ENCODE results near the gene ZNF564.
A peak's percentile ranks its signal among the peaks of the same experiment; 100 is the strongest.
"Not testable (repeated sequence)": the region's sequence is repeated elsewhere in the genome, so short reads cannot be mapped to it uniquely, and the experiment has no call there.

Gene ZNF564

GRCh38 chr19:12545267-12545666 lies 6.0 kb downstream of the ZNF564 start:
- no peak for DNase-seq
- CTCF ChIA-PET, result no interaction called here
- Mint-ChIP-seq H3K27ac (no peak overlapping the region), H3K27me3 (no peaks in the 10 kb centered on the region), H3K9me3 (peaks cover 39% of the 10 kb centered on the region), H3K4me3 (no peak overlapping the region), H3K36me3 (peaks cover 75% of the 10 kb centered on the region), H3K4me1 (peaks cover 26% of the 10 kb centered on the region)

- CTCF ChIA-PET, result no interaction called here
- Mint-ChIP-seq H3K4me3 (no peak overlapping the region), H3K9me3 (peaks cover 43% of the 10 kb centered on the region), H3K4me1 (peaks cover 21% of the 10 kb centered on the region), H3K36me3 (peaks cover 76% of the 10 kb centered on the region), H3K27ac (no peak overlapping the region), H3K27me3 (no peaks in the 10 kb centered on the region)
- no peak for DNase-seq
Observed at GRCh38 chr19:12544401-12544876, 6.8 kb downstream of the ZNF564 start.

- peaks cover 41% of the 10 kb centered on the region for H3K9me3 Mint-ChIP-seq
- H3K4me1 Mint-ChIP-seq, result peaks cover 15% of the 10 kb centered on the region
- H3K36me3 Mint-ChIP-seq, result peaks cover 73% of the 10 kb centered on the region
- CTCF ChIA-PET, result no interaction called here
- no peak overlapping the region for H3K4me3 Mint-ChIP-seq
- no peaks in the 10 kb centered on the region for H3K27me3 Mint-ChIP-seq
- H3K27ac Mint-ChIP-seq, result no peak overlapping the region
- no peak for DNase-seq
Observed at GRCh38 chr19:12543855-12544254, 7.4 kb downstream of the ZNF564 start.

- H3K9me3 Mint-ChIP-seq, result peaks cover 79% of the 10 kb centered on the region
Observed at GRCh38 chr19:12527034-12527836, 24.0 kb downstream of the ZNF564 start.

GRCh38 chr19:12526542-12526941 lies 24.7 kb downstream of the ZNF564 start:
- Mint-ChIP-seq H3K27ac (no peak overlapping the region), H3K4me3 (no peak overlapping the region), H3K36me3 (peaks cover 85% of the 10 kb centered on the region), H3K9me3 (peaks cover 81% of the 10 kb centered on the region), H3K27me3 (no peaks in the 10 kb centered on the region), H3K4me1 (no peaks in the 10 kb centered on the region)
- CTCF ChIA-PET, result no interaction called here
- DNase-seq, result no peak

More at GRCh38 chr19:12527034-12527836, 24.0 kb downstream of the ZNF564 start:
- no peaks in the 10 kb centered on the region for H3K4me1 Mint-ChIP-seq
- H3K36me3 Mint-ChIP-seq, result peaks cover 85% of the 10 kb centered on the region
- peak overlapping the region; percentile 37 for H3K27ac Mint-ChIP-seq
- H3K4me3 Mint-ChIP-seq, result no peak overlapping the region
- no peak for DNase-seq
- CTCF ChIA-PET, result no interaction called here
- H3K27me3 Mint-ChIP-seq, result no peaks in the 10 kb centered on the region

GRCh38 chr19:12521996-12522395 lies 29.3 kb downstream of the ZNF564 start:
- Mint-ChIP-seq H3K27me3 (no peaks in the 10 kb centered on the region), H3K4me3 (no peak overlapping the region), H3K36me3 (peaks cover 54% of the 10 kb centered on the region), H3K4me1 (no peaks in the 10 kb centered on the region), H3K27ac (no peak overlapping the region), H3K9me3 (peaks cover 70% of the 10 kb centered on the region)
- CTCF ChIA-PET, result no interaction called here
- peak; percentile 41 for DNase-seq

- H3K36me3 Mint-ChIP-seq, result peaks cover 9% of the 10 kb centered on the region
- no peaks in the 10 kb centered on the region for H3K4me1 Mint-ChIP-seq
- H3K27me3 Mint-ChIP-seq, result peaks cover 9% of the 10 kb centered on the region
- DNase-seq, result no peak
- H3K27ac Mint-ChIP-seq, result no peak overlapping the region
- no peak overlapping the region for H3K4me3 Mint-ChIP-seq
- H3K9me3 Mint-ChIP-seq, result peaks cover 54% of the 10 kb centered on the region
- CTCF ChIA-PET, result no interaction called here
Observed at GRCh38 chr19:12513531-12514061, 37.7 kb downstream of the ZNF564 start.

- no peak for DNase-seq
- peaks cover 9% of the 10 kb centered on the region for H3K36me3 Mint-ChIP-seq
- CTCF ChIA-PET, result interaction anchor here (1.7 kb wide), 1 partner anchor 700 kb away, joined by 3 read pairs; no protein-coding TSS in a partner anchor
- peak overlapping the region; percentile 10 for H3K4me3 Mint-ChIP-seq
- H3K9me3 Mint-ChIP-seq, result peaks cover 18% of the 10 kb centered on the region
- H3K4me1 Mint-ChIP-seq, result peaks cover 18% of the 10 kb centered on the region
- H3K27me3 Mint-ChIP-seq, result peaks cover 3% of the 10 kb centered on the region
- peak overlapping the region; percentile 25 for H3K27ac Mint-ChIP-seq
Observed at GRCh38 chr19:12497032-12497431, 54.2 kb downstream of the ZNF564 start.

- Mint-ChIP-seq H3K36me3 (peaks cover 9% of the 10 kb centered on the region), H3K4me3 (peak overlapping the region; percentile 81), H3K9me3 (peaks cover 20% of the 10 kb centered on the region), H3K27me3 (peaks cover 3% of the 10 kb centered on the region), H3K4me1 (peaks cover 18% of the 10 kb centered on the region), H3K27ac (peak overlapping the region; percentile 37)
- DNase-seq, result no peak
- CTCF ChIA-PET, result interaction anchor here (1.7 to 1.9 kb wide), 2 partner anchors 9 to 699 kb away, joined by 3 to 5 read pairs; no protein-coding TSS in a partner anchor
Observed at GRCh38 chr19:12496480-12496879, 54.8 kb downstream of the ZNF564 start.

- peaks cover 20% of the 10 kb centered on the region for H3K9me3 Mint-ChIP-seq
- H3K4me1 Mint-ChIP-seq, result peaks cover 18% of the 10 kb centered on the region
- H3K36me3 Mint-ChIP-seq, result peaks cover 9% of the 10 kb centered on the region
- CTCF ChIA-PET, result interaction anchor here (0.6 to 1.9 kb wide), 4 partner anchors 10 to 698 kb away, joined by 3 to 5 read pairs (median 4); no protein-coding TSS in a partner anchor
- H3K27ac Mint-ChIP-seq, result peak overlapping the region; percentile 89
- peaks cover 3% of the 10 kb centered on the region for H3K27me3 Mint-ChIP-seq
- peak; percentile 96 for DNase-seq
- peak overlapping the region; percentile 81 for H3K4me3 Mint-ChIP-seq
Observed at GRCh38 chr19:12495002-12495802, 56.1 kb downstream of the ZNF564 start.

- peaks cover 9% of the 10 kb centered on the region for H3K36me3 Mint-ChIP-seq
- no peak for DNase-seq
- H3K9me3 Mint-ChIP-seq, result peaks cover 18% of the 10 kb centered on the region
- peaks cover 3% of the 10 kb centered on the region for H3K27me3 Mint-ChIP-seq
- CTCF ChIA-PET, result interaction anchor here (0.6 to 1.3 kb wide), 2 partner anchors 41 to 178 kb away, joined by 3 to 4 read pairs; no protein-coding TSS in a partner anchor
- H3K4me3 Mint-ChIP-seq, result peak overlapping the region; percentile 22
- H3K27ac Mint-ChIP-seq, result no peak overlapping the region
- peaks cover 18% of the 10 kb centered on the region for H3K4me1 Mint-ChIP-seq
Observed at GRCh38 chr19:12494260-12494860, 56.9 kb downstream of the ZNF564 start.

- H3K36me3 Mint-ChIP-seq, DNase-seq, CTCF ChIA-PET, H3K9me3 Mint-ChIP-seq, H3K27me3 Mint-ChIP-seq, H3K27ac Mint-ChIP-seq, H3K4me3 Mint-ChIP-seq: not testable (repeated sequence)
- H3K4me1 Mint-ChIP-seq, result peaks cover 30% of the 10 kb centered on the region
Observed at GRCh38 chr19:12486265-12486783, 65.0 kb downstream of the ZNF564 start.

- Mint-ChIP-seq H3K36me3 (peaks cover 5% of the 10 kb centered on the region), H3K4me3 (peak overlapping the region; percentile 85), H3K27ac (no peak overlapping the region), H3K4me1 (peaks cover 30% of the 10 kb centered on the region), H3K9me3 (peaks cover 5% of the 10 kb centered on the region), H3K27me3 (peaks cover 4% of the 10 kb centered on the region)
- CTCF ChIA-PET, result no interaction called here
- DNase-seq, result no peak
Observed at GRCh38 chr19:12485571-12485970, 65.7 kb downstream of the ZNF564 start.

- Mint-ChIP-seq H3K27ac (peak overlapping the region; percentile 78), H3K4me3 (peak overlapping the region; percentile 85), H3K9me3 (peaks cover 5% of the 10 kb centered on the region), H3K27me3 (peaks cover 4% of the 10 kb centered on the region), H3K36me3 (peaks cover 5% of the 10 kb centered on the region), H3K4me1 (peaks cover 30% of the 10 kb centered on the region)
- no peak for DNase-seq
- CTCF ChIA-PET, result interaction anchor here (0.8 kb wide), 1 partner anchor 187 kb away, joined by 3 read pairs; no protein-coding TSS in a partner anchor
Observed at GRCh38 chr19:12485052-12485416, 66.2 kb downstream of the ZNF564 start.
